Panc1 (cell line): ENCODE data around the gene PDS5B. TPM values are rescaled to one million over a fixed set of nuclear protein-coding genes. Genes with fewer than 3 reads are reported as not detected.

Source experiments
- ATAC-seq: fragments of 200-7000 bp; cut with Tn5 transposase; 2 replicates; pipeline ENCODE4 v1.9.1; 2020; ENCODE audit warnings: mild to moderate bottlenecking, moderate library complexity
- BruUV-seq: library from RNA; stranded (reverse); fragments of 400-500 nt; replicated peaks from 2 replicates; lab custom pipeline; 2021; lab: Mats Ljungman, UMichigan
- CTCF ChIA-PET: fragments of 300-600 bp; sonication (Branson Sonifier 250); formaldehyde crosslinking; loops from one replicate; lab custom pipeline; 2022; ENCODE audit warnings: antibody characterized with exemption; lab: Charles Lee
- POLR2A ChIA-PET: fragments of 300-600 bp; sonication (Branson Sonifier 250); formaldehyde crosslinking; loops from one replicate; lab custom pipeline; 2022; ENCODE audit warnings: antibody characterized with exemption; lab: Charles Lee
- DNase-seq: peaks from one replicate; pipeline ENCODE4 v3.0.0-alpha.2; 2010; ENCODE audit warnings: low read depth, low spot score
- H3K27ac ChIP-seq: 2 replicates; pipeline ENCODE4 v1.5.1; 2011; ENCODE audit warnings: mild to moderate bottlenecking, low read length, inconsistent platforms
- H3K27me3 ChIP-seq: fragments of 200-500 bp; sonication (Bioruptor generic); 2 replicates; pipeline ENCODE4 v1.6.0; 2014; ENCODE audit warnings: low read length, inconsistent platforms; ENCODE audit not compliant: control insufficient read depth, insufficient read depth
- H3K36me3 ChIP-seq: fragments of 200-500 bp; sonication (Bioruptor generic); 2 replicates; pipeline ENCODE4 v1.5.1; 2014; ENCODE audit warnings: inconsistent platforms, mild to moderate bottlenecking, low read length, moderate library complexity; ENCODE audit not compliant: control insufficient read depth, insufficient read depth
- H3K4me1 ChIP-seq: 2 replicates; pipeline ENCODE4 v1.5.1; 2011; ENCODE audit warnings: inconsistent platforms, mild to moderate bottlenecking, low read length, moderate library complexity; ENCODE audit not compliant: control insufficient read depth, insufficient read depth
- H3K4me3 ChIP-seq, 2 experiments: 2 replicates each; pipeline ENCODE4 v1.5.1; 2011 to 2012; ENCODE audit warnings: low read depth in 2 of 2, low read length in 2 of 2, mild to moderate bottlenecking in 2 of 2, inconsistent platforms in 1 of 2, moderate library complexity in 1 of 2
- H3K9me3 ChIP-seq: fragments of 200-500 bp; sonication (Bioruptor generic); 2 replicates; pipeline ENCODE4 v1.5.1; 2014; ENCODE audit warnings: low read depth, mild to moderate bottlenecking, inconsistent platforms, low read length, moderate library complexity; ENCODE audit not compliant: control insufficient read depth, insufficient read depth
- CTCF ChIP-seq: fragments of 450-650 bp; IDR thresholded peaks from 2 replicates; pipeline ENCODE4 v1.5.1; 2017; ENCODE audit warnings: mild to moderate bottlenecking
- POLR2AphosphoS5 ChIP-seq: IDR thresholded peaks from 2 replicates; pipeline ENCODE4 v1.6.1; 2012; ENCODE audit warnings: mild to moderate bottlenecking, low read depth, low read length, moderate library complexity
- REST ChIP-seq, 2 experiments: IDR thresholded peaks; 2 replicates each; pipeline ENCODE4 v1.6.1; 2011 to 2012; ENCODE audit warnings: low read depth in 2 of 2, control low read depth in 1 of 2, low read length in 1 of 2, mild to moderate bottlenecking in 1 of 2, moderate library complexity in 1 of 2; ENCODE audit not compliant: insufficient read depth in 1 of 2
- SIN3A ChIP-seq: IDR thresholded peaks from 2 replicates; pipeline ENCODE4 v1.6.1; 2012; ENCODE audit warnings: low read depth, mild to moderate bottlenecking, low read length, moderate library complexity, borderline replicate concordance; ENCODE audit not compliant: insufficient read depth
- TCF7L2 ChIP-seq: IDR thresholded peaks from 2 replicates; pipeline ENCODE4 v1.6.1; 2011; ENCODE audit warnings: mild to moderate bottlenecking, low read depth, low read length, inconsistent platforms
- in situ Hi-C: cut with HindIII; loops from 2 replicates; pipeline ENCODE4 v1.10.0; 2016; ENCODE audit warnings: low sequenced_read_pairs, low pct_unique_long_range_greater_than_20kb
- intact Hi-C: fragments of 100-400 bp; cut with micrococcal nuclease; formaldehyde crosslinking; loops from one replicate; pipeline ENCODE4 v1.10.0; 2022; ENCODE audit not compliant: unreplicated experiment
- total RNA-seq: library from RNA; stranded (reverse); gene quantifications from one replicate; pipeline ENCODE4 v1.2.1, GENCODE V29; 2021; ENCODE audit not compliant: unreplicated experiment

Gene PDS5B
- total RNA-seq, 1 experiment from 2014 or later = 33.9 TPM

GRCh38 chr13:32632343-32632909 is 46.2 kb downstream of the PDS5B start:
- in situ Hi-C loops (no loop called here), intact Hi-C loops (no loop called here)
- DNase-seq = no peak
- Histone ChIP-seq H3K36me3 (no peaks in the 10 kb centered on the region), H3K27me3 (no peaks in the 10 kb centered on the region), H3K4me1 (no peaks in the 10 kb centered on the region), H3K9me3 (no peaks in the 10 kb centered on the region), H3K4me3 (no peak overlapping the region), H3K27ac (no peak overlapping the region)
- no peak for ATAC-seq
- TF ChIP-seq SIN3A = no peak
- no peak for TF ChIP-seq TCF7L2
- TF ChIP-seq CTCF = no peak
- no peak for TF ChIP-seq REST (IDR thresholded peaks at IDR 0.05; ENCODE audit: insufficient read depth in 1 of 2, low read depth in 2 of 2, low read length in 1 of 2)
- no peak for TF ChIP-seq POLR2AphosphoS5
- ChIA-PET CTCF (interaction anchor here (0.5 kb wide), 1 partner anchor 70 kb away, joined by 3 read pairs; no protein-coding TSS in a partner anchor), POLR2A (no interaction called here)
- TSS peak; percentile 26 for BruUV-seq

- TF ChIP-seq TCF7L2 (no peak), POLR2AphosphoS5 (no peak), SIN3A (no peak), REST (IDR thresholded peaks at IDR 0.05; ENCODE audit: insufficient read depth in 1 of 2, low read depth in 2 of 2, low read length in 1 of 2) (no peak), CTCF (no peak)
- in situ Hi-C loops (no loop called here), intact Hi-C loops (loop anchor here (5.0 kb wide), 1 partner anchor 49 kb away; the partner anchor contains the start of gene PDS5B)
- no peak for ATAC-seq
- ChIA-PET POLR2A (no interaction called here), CTCF (no interaction called here)
- H3K9me3 ChIP-seq = no peaks in the 10 kb centered on the region
- no peaks in the 10 kb centered on the region for H3K27me3 ChIP-seq
- BruUV-seq = no TSS peak
- H3K27ac ChIP-seq = no peak overlapping the region
- H3K4me1 ChIP-seq = 0 out of 2 replicates have a peak, but pooled peaks cover under 1% of the 10 kb centered on the region
- H3K4me3 ChIP-seq = no peak overlapping the region
- DNase-seq = no peak
- H3K36me3 ChIP-seq = no peaks in the 10 kb centered on the region
Observed at GRCh38 chr13:32636711-32637110, 50.5 kb downstream of the PDS5B start.
